Activated B cell treated with CpG ODN at 0.5 μM for 24 hours (primary cell): ENCODE measurements around the gene GPR31. TPM values are rescaled to one million over a fixed set of nuclear protein-coding genes. Genes with fewer than 3 reads are reported as not detected.

Experiments used
- ATAC-seq: fragments of 200-7000 bp; cut with Tn5 transposase; one replicate; pipeline ENCODE4 v1.10.0; 2021; ENCODE audit warnings: low read depth, mild to moderate bottlenecking, moderate library complexity
- CTCF ChIA-PET: fragments of 350-600 bp; sonication (Branson Sonifier 250); formaldehyde crosslinking; loops from one replicate; lab custom pipeline; 2021; ENCODE audit warnings: antibody characterized with exemption; lab: Charles Lee
- POLR2A ChIA-PET: fragments of 350-600 bp; sonication (Branson Sonifier 250); formaldehyde crosslinking; loops from one replicate; lab custom pipeline; 2021; ENCODE audit warnings: antibody characterized with exemption; lab: Charles Lee
- DNase-seq: peaks from one replicate; pipeline ENCODE4 v3.0.0; 2022
- H3K27ac Mint-ChIP-seq: one replicate; pipeline ENCODE4 v1.8.0; 2020; ENCODE audit warnings: mixed read lengths
- H3K27me3 Mint-ChIP-seq: one replicate; pipeline ENCODE4 v1.8.0; 2021; ENCODE audit warnings: mixed read lengths
- H3K36me3 Mint-ChIP-seq: one replicate; pipeline ENCODE4 v1.8.0; 2021; ENCODE audit warnings: low read depth, mixed read lengths
- H3K4me1 Mint-ChIP-seq: one replicate; pipeline ENCODE4 v1.8.0; 2021; ENCODE audit warnings: mixed read lengths
- H3K4me3 Mint-ChIP-seq: one replicate; pipeline ENCODE4 v1.8.0; 2020; ENCODE audit warnings: mild to moderate bottlenecking, mixed read lengths
- H3K9me3 Mint-ChIP-seq: one replicate; pipeline ENCODE4 v1.8.0; 2020; ENCODE audit warnings: mixed read lengths
- intact Hi-C: fragments of 100-400 bp; cut with micrococcal nuclease; formaldehyde crosslinking; loops from one replicate; pipeline ENCODE4 v1.15.1; 2024
- total RNA-seq: library from RNA; stranded (reverse); gene quantifications from 2 replicates; pipeline ENCODE4 v1.2.3, GENCODE V29; 2022
- TF ChIP-seq, protein P1 (sequence below): fragments of 200-600 bp; IDR thresholded peaks from one replicate; pipeline ENCODE4 v1.8.0; 2022; ENCODE audit warnings: antibody characterized with exemption, mild to moderate bottlenecking

Gene GPR31
- total RNA-seq, 1 donor from 2014 or later = not detected

DNA sequence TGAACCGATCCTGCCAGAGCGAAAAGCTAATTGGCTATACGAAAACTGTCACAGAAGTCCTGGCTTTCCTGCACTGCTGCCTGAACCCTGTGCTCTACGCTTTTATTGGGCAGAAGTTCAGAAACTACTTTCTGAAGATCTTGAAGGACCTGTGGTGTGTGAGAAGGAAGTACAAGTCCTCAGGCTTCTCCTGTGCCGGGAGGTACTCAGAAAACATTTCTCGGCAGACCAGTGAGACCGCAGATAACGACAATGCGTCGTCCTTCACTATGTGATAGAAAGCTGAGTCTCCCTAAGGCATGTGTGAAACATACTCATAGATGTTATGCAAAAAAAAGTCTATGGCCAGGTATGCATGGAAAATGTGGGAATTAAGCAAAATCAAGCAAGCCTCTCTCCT, 20.7 kb downstream of the GPR31 start:
- Mint-ChIP-seq H3K27me3 (no peaks in the 10 kb centered on the region), H3K27ac (peak overlapping the region; percentile 93), H3K36me3 (peaks cover 61% of the 10 kb centered on the region), H3K4me1 (peaks cover 90% of the 10 kb centered on the region), H3K9me3 (no peaks in the 10 kb centered on the region), H3K4me3 (peak overlapping the region; percentile 62)
- ChIA-PET CTCF (interaction anchor here (0.6 to 8.6 kb wide), 7 partner anchors 14 to 148 kb away, joined by 3 to 145 read pairs (median 4); partner anchors contain the start of genes CCR6 and CEP43), POLR2A (interaction anchor here (1.0 to 26.6 kb wide), 8 partner anchors 15 to 181 kb away, joined by 3 to 970 read pairs (median 8); partner anchors contain the start of genes CCR6 and RNASET2)
- intact Hi-C loops = no loop called here
- DNase-seq (no peak), ATAC-seq (no peak)
- TF ChIP-seq, protein P1, sequence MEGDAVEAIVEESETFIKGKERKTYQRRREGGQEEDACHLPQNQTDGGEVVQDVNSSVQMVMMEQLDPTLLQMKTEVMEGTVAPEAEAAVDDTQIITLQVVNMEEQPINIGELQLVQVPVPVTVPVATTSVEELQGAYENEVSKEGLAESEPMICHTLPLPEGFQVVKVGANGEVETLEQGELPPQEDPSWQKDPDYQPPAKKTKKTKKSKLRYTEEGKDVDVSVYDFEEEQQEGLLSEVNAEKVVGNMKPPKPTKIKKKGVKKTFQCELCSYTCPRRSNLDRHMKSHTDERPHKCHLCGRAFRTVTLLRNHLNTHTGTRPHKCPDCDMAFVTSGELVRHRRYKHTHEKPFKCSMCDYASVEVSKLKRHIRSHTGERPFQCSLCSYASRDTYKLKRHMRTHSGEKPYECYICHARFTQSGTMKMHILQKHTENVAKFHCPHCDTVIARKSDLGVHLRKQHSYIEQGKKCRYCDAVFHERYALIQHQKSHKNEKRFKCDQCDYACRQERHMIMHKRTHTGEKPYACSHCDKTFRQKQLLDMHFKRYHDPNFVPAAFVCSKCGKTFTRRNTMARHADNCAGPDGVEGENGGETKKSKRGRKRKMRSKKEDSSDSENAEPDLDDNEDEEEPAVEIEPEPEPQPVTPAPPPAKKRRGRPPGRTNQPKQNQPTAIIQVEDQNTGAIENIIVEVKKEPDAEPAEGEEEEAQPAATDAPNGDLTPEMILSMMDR = no peak

DNA sequence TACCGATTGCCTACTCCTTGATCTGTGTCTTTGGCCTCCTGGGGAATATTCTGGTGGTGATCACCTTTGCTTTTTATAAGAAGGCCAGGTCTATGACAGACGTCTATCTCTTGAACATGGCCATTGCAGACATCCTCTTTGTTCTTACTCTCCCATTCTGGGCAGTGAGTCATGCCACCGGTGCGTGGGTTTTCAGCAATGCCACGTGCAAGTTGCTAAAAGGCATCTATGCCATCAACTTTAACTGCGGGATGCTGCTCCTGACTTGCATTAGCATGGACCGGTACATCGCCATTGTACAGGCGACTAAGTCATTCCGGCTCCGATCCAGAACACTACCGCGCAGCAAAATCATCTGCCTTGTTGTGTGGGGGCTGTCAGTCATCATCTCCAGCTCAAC, 21.4 kb downstream of the GPR31 start:
- ATAC-seq (no peak), DNase-seq (no peak)
- H3K36me3 Mint-ChIP-seq = peaks cover 68% of the 10 kb centered on the region
- ChIA-PET CTCF (interaction anchor here (0.6 to 8.6 kb wide), 5 partner anchors 13 to 147 kb away, joined by 3 to 145 read pairs (median 4); partner anchors contain the start of gene CCR6), POLR2A (interaction anchor here (1.1 to 26.6 kb wide), 5 partner anchors 14 to 45 kb away, joined by 3 to 970 read pairs (median 7); partner anchors contain the start of gene CCR6)
- peak overlapping the region; percentile 93 for H3K27ac Mint-ChIP-seq
- H3K27me3 Mint-ChIP-seq = no peaks in the 10 kb centered on the region
- peaks cover 90% of the 10 kb centered on the region for H3K4me1 Mint-ChIP-seq
- H3K9me3 Mint-ChIP-seq = no peaks in the 10 kb centered on the region
- intact Hi-C loops = no loop called here
- H3K4me3 Mint-ChIP-seq = no peak overlapping the region
- TF ChIP-seq, protein P1 = no peak

DNA sequence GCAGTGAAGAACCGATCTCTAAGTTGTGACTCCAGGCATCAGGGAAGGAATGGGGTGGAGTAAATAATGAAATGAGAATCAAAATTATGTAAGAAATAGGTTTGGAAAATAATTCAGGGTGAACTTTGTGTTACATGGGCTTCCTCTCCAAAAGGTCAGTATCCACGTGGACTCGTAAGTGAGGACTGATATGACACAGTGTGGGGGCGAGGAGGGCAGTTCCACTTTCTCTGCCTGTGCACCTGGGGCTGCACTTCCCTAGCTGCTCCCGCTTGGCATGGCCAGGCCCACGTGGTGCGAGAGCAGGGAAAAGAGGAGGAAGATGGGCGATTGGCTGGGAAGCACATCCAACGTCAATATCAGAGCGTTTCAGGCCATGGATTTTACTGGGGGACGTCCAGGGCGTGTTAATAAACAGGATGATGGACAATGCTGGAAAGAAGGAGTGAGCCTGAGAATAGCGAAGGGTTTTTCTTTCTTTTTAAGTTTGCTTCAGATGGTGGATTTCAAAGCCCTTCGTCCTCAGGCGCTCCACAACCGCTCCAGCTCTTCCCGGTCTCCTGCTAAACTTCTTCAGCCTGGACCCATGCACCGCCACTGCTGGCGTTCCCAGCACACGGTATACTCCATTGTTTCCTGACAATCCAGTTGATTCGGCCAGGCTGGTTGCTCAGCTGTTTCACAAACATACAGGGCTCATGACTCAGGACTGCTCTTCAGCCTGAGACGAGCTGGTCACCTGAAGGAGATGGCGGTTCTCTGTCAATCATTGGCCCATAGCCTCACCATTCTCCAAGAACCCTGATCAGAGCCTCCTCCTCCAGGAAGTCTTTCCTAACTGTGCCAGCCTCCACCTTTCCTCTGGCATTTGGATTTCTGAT, 23.1 kb downstream of the GPR31 start:
- Mint-ChIP-seq H3K27ac (peak overlapping the region; percentile 93), H3K9me3 (no peaks in the 10 kb centered on the region), H3K27me3 (no peaks in the 10 kb centered on the region), H3K4me3 (no peak overlapping the region), H3K4me1 (peaks cover 90% of the 10 kb centered on the region), H3K36me3 (peaks cover 81% of the 10 kb centered on the region)
- intact Hi-C loops = no loop called here
- no peak for ATAC-seq
- TF ChIP-seq, protein P1 = no peak
- no peak for DNase-seq
- ChIA-PET CTCF (interaction anchor here (1.2 to 1.9 kb wide), 3 partner anchors 8 to 15 kb away, joined by 3 to 4 read pairs (median 3); no protein-coding TSS in a partner anchor), POLR2A (interaction anchor here (1.2 to 26.6 kb wide), 3 partner anchors 12 to 136 kb away, joined by 4 to 970 read pairs (median 688); partner anchors contain the start of genes CCR6 and CEP43)

DNA sequence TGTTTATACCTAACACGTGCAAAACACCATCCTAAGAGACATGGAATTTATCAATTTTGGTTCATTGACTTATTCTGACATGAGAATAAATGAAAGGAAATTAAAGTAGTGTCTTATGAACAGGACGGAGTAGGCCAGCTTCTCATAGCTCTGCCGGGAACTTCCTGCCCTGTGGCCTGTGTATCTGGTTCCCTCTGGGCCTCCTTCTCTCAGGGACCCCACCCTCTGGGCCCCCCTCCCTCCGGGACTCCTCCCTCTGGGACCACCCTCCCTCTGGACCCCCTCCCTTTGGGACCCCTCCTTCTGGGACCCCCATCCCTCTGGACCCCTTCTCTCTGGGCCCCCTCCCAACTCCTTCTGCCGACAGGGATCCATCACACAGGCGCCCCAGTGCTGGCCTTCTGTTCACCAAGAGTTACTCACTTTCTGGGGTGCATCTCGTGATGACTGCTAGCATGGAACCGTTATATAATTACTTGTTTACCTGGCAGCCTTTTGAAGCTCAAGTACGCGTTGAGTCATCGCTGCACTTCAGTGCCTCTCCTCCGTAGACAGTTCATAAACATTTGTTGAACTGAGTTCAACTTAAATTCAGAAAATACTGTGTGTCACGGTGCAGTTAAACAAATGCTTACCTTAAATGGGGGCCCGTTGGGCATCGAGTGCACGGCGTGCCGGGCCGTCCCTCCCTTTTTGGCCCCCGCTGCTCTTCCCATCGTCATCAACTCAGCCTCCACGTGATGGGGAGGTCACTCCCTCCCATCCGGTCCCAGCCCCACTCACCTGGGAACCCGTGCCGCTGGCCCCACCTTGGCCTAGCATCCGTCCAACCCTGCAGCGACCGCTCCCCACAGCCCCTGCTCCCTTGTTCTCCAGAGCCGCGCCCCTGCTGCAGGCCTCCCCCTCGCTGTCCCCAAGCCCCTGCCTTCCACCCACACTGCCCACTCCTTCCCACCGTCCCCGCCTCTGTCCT, 26.8 kb downstream of the GPR31 start:
- H3K4me3 Mint-ChIP-seq = peak overlapping the region; percentile 70
- H3K4me1 Mint-ChIP-seq = peaks cover 92% of the 10 kb centered on the region
- intact Hi-C loops = loop anchor here (1.0 to 2.0 kb wide), 4 partner anchors 9 to 40 kb away; no protein-coding TSS in a partner anchor

More for the DNA sequence above, 26.8 kb downstream of the GPR31 start:
- peak; percentile 59 for ATAC-seq
- peaks cover 84% of the 10 kb centered on the region for H3K36me3 Mint-ChIP-seq
- ChIA-PET POLR2A (interaction anchor here (0.9 to 26.6 kb wide), 14 partner anchors 1 to 788 kb away, joined by 3 to 970 read pairs (median 4); partner anchors contain the start of genes CCR6, RNASET2 and SFT2D1), CTCF (interaction anchor here (1.3 to 2.0 kb wide), 2 partner anchors 11 to 17 kb away, joined by 5 to 6 read pairs; no protein-coding TSS in a partner anchor)
- H3K9me3 Mint-ChIP-seq = peaks cover 5% of the 10 kb centered on the region
- DNase-seq = no peak
- H3K27ac Mint-ChIP-seq = peak overlapping the region; percentile 95
- TF ChIP-seq, protein P1 = no peak
- H3K27me3 Mint-ChIP-seq = no peaks in the 10 kb centered on the region
